CMK (cell line): ENCODE data around the gene PAK5.

Experiments
- DNase-seq: peaks from one replicate; pipeline ENCODE4 v3.0.0-alpha.2; 2010; ENCODE audit warnings: low read depth

PAK5 gene

GRCh38 chr20:9575836-9576235, 263.0 kb downstream of the PAK5 start:
- no peak for DNase-seq

GRCh38 chr20:9574776-9575175, 264.1 kb downstream of the PAK5 start:
- DNase-seq, result no peak

GRCh38 chr20:9574181-9574580, 264.7 kb downstream of the PAK5 start:
- no peak for DNase-seq

- DNase-seq, result no peak
Observed at GRCh38 chr20:9573335-9574151, 265.3 kb downstream of the PAK5 start.

GRCh38 chr20:9572670-9573069, 266.2 kb downstream of the PAK5 start:
- no peak for DNase-seq

GRCh38 chr20:9571783-9572182, 267.1 kb downstream of the PAK5 start:
- DNase-seq, result no peak

GRCh38 chr20:9570612-9571011, 268.3 kb downstream of the PAK5 start:
- no peak for DNase-seq

- no peak for DNase-seq
Observed at GRCh38 chr20:9566977-9567376, 271.9 kb downstream of the PAK5 start.

- DNase-seq, result no peak
Observed at GRCh38 chr20:9565910-9566550, 272.8 kb downstream of the PAK5 start.

GRCh38 chr20:9557411-9557810, 281.5 kb downstream of the PAK5 start:
- no peak for DNase-seq

GRCh38 chr20:9555781-9556180, 283.1 kb downstream of the PAK5 start:
- DNase-seq, result no peak

- no peak for DNase-seq
Observed at GRCh38 chr20:9551808-9552550, 286.9 kb downstream of the PAK5 start.

GRCh38 chr20:9550871-9551270, 288.0 kb downstream of the PAK5 start:
- DNase-seq, result no peak

GRCh38 chr20:9550283-9550682, 288.6 kb downstream of the PAK5 start:
- no peak for DNase-seq

GRCh38 chr20:9543214-9543613, 295.7 kb downstream of the PAK5 start:
- DNase-seq, result no peak

- no peak for DNase-seq
Observed at GRCh38 chr20:9535449-9535848, 303.4 kb downstream of the PAK5 start.

GRCh38 chr20:9534025-9534424, 304.9 kb downstream of the PAK5 start:
- DNase-seq, result no peak

GRCh38 chr20:9532069-9532838, 306.6 kb downstream of the PAK5 start:
- DNase-seq, result no peak

GRCh38 chr20:9531581-9531980, 307.3 kb downstream of the PAK5 start:
- no peak for DNase-seq

- no peak for DNase-seq
Observed at GRCh38 chr20:9523636-9524035, 315.2 kb downstream of the PAK5 start.

- DNase-seq, result no peak
Observed at GRCh38 chr20:9520086-9520485, 318.8 kb downstream of the PAK5 start.

GRCh38 chr20:9518576-9519175, 320.2 kb downstream of the PAK5 start:
- DNase-seq, result no peak
